Spleen (tissue), 13 donors: ENCODE data around the gene ZIC5. TPM values are rescaled to one million over a fixed set of nuclear protein-coding genes. Genes with fewer than 3 reads are reported as not detected.

Source experiments
- DNase-seq: peaks from one replicate; pipeline ENCODE4 v3.0.0-alpha.2; 2020
- H3K27ac ChIP-seq, 8 donors: fragments of 200-600 bp; sonication (generic) in 7 of 8; 1 replicate in 4 of 8; 2 replicates in 4 of 8; pipeline versions ENCODE4 v1.5.0 to v1.8.0; 2016 to 2021; ENCODE audit warnings: inconsistent platforms in 4 of 8, mild to moderate bottlenecking in 4 of 8, moderate library complexity in 1 of 8
- H3K27me3 ChIP-seq, 7 donors: fragments of 200-600 bp; sonication (generic) in 6 of 7; replicated peaks in 1 of 7; 1 replicate in 4 of 7; 2 replicates in 3 of 7; pipeline versions ENCODE4 v1.5.0 to v1.8.0; 2016 to 2021; ENCODE audit warnings: inconsistent platforms in 3 of 7, mild to moderate bottlenecking in 1 of 7
- H3K36me3 ChIP-seq, 6 donors: fragments of 200-600 bp; sonication (generic) in 5 of 6; 1 replicate in 4 of 6; 2 replicates in 2 of 6; pipeline versions ENCODE4 v1.5.0 to v1.8.0; 2016 to 2021; ENCODE audit warnings: inconsistent platforms in 2 of 6
- H3K4me1 ChIP-seq, 6 donors: fragments of 200-600 bp; sonication (generic) in 5 of 6; 1 replicate in 3 of 6; 2 replicates in 3 of 6; pipeline versions ENCODE4 v1.5.0 to v1.8.0; 2016 to 2021; ENCODE audit warnings: inconsistent platforms in 3 of 6
- H3K4me3 ChIP-seq, 8 donors: fragments of 200-600 bp; sonication (generic) in 7 of 8; 1 replicate in 4 of 8; 2 replicates in 4 of 8; pipeline versions ENCODE4 v1.5.0 to v1.8.0; 2016 to 2021; ENCODE audit warnings: inconsistent platforms in 4 of 8, mild to moderate bottlenecking in 4 of 8, moderate library complexity in 2 of 8
- H3K9me3 ChIP-seq, 8 donors: fragments of 200-600 bp; sonication (generic) in 7 of 8; 1 replicate in 4 of 8; 2 replicates in 4 of 8; pipeline versions ENCODE4 v1.5.0 to v1.8.0; 2016 to 2021; ENCODE audit warnings: inconsistent platforms in 4 of 8
- POLR2A ChIP-seq, 3 donors: fragments of 450-650 bp; IDR thresholded peaks; one replicate each; pipeline ENCODE4 v1.5.1; 2017; ENCODE audit warnings: antibody characterized with exemption in 3 of 3, mild to moderate bottlenecking in 1 of 3
- POLR2AphosphoS5 ChIP-seq, 3 donors: sonication (generic); formaldehyde crosslinking; IDR thresholded peaks; one replicate each; pipeline ENCODE4 v1.5.1; 2017; ENCODE audit warnings: antibody characterized with exemption in 3 of 3
- WGBS, 5 donors: extraction: QIAGEN DNeasy Blood & Tissue Kit in 3 of 5; methylation state at CpG; one replicate each; pipeline versions ENCODE4 v1.1.5 to v1.1.7; 2013 to 2018; 5-methylcytosine and 5-hydroxymethylcytosine counted together
- intact Hi-C: fragments of 100-400 bp; cut with DNase I; formaldehyde crosslinking; loops from one replicate; pipeline ENCODE4 v1.15.0; 2023; ENCODE audit warnings: low total_unique reads
- long read RNA-seq, 2 donors: transcript quantifications; one replicate each; lab custom pipeline, GENCODE V29; 2026
- polyA plus RNA-seq, 3 donors: library from polyadenylated mRNA; stranded (reverse); fragments of 200-250 nt; gene quantifications; one replicate each; pipeline ENCODE4 v1.2.1, GENCODE V29; 2013
- total RNA-seq, 7 donors: library from RNA; depleted of rRNA in 3 of 7; stranded (reverse); fragments of >200 nt in 3 of 7; fragmentation: NEBNext Ultra II Directional in 4 of 7; extraction: Animal tissue kit (Norgen Biotek cat#: 25700) in 4 of 7; gene quantifications; one replicate each; pipeline versions ENCODE4 v1.1.0 to v1.2.1, GENCODE V29; 2016 to 2021
- TF ChIP-seq, protein P1 (sequence below), 11 experiments: fragments of 200-600 bp in 7 of 11; fragments of 450-650 bp in 4 of 11; sonication (generic) in 4 of 11; IDR thresholded peaks in 8 of 11; conservative IDR thresholded peaks in 3 of 11; 1 replicate in 7 of 11; 2 replicates in 4 of 11; pipeline versions ENCODE4 v1.4.0 to v1.8.0; 2016 to 2021; ENCODE audit warnings: antibody characterized with exemption in 11 of 11, inconsistent platforms in 4 of 11, mild to moderate bottlenecking in 1 of 11
- donor health status: healthy with polysubstance abuse.
- donor health status: DM: no; HTN: no; CAD: no; lungs with moderate emphysema.
- donor health status: DM: no; HTN: no; CAD: no.
- donor health status: Bipolar disorder and iron deficiency.
- donor health status: healthy.
- donor health status: DM: no; HTN: no; CAD: no.
- donor health status: DM: yes; HTN: yes; CAD: no.

ZIC5 gene
- not detected for total RNA-seq
- not detected for polyA plus RNA-seq
- long read RNA-seq, donor 1, result 0 reads
- long read RNA-seq, donor 2, result 0 reads

DNA sequence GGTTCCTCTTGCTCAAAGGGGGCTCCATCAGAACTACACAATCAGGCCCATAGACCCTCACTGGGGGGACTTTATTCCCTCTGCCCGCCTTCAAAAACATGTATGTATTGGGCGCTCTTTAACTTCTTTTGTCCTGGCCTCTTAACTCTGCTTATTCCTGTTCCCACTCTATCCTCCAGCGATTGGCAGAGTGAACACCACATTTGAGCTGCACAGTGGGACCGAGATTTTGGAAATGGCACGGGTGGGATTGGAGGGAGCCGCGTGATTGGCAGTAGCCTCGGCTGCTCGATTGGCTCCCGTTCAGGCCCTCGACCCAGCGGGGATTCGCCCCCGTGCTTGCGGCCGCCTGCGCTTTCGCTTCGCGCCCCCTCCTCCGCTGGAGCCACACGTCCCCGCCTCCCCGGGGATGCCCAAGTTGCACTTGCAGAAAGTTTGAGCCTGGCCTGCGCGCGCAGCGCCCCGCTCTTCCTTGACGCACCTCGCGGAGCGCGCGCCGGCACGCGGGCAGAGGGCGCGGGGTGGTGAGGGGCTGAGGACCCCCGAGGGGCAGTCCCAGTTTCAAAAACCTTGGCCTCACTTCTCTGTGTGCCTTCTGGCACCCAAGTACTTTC lies at the start of gene ZIC5:
ZIC5 (minus strand) TSS at position 192 of the 614 bp plus-strand sequence; CDS start at position 28, 164 bp downstream.
- H3K4me3 ChIP-seq, result peak within 1 kb of the TSS in 5 of 8 donors; percentile 19 to 66 (median 33)

DNA sequence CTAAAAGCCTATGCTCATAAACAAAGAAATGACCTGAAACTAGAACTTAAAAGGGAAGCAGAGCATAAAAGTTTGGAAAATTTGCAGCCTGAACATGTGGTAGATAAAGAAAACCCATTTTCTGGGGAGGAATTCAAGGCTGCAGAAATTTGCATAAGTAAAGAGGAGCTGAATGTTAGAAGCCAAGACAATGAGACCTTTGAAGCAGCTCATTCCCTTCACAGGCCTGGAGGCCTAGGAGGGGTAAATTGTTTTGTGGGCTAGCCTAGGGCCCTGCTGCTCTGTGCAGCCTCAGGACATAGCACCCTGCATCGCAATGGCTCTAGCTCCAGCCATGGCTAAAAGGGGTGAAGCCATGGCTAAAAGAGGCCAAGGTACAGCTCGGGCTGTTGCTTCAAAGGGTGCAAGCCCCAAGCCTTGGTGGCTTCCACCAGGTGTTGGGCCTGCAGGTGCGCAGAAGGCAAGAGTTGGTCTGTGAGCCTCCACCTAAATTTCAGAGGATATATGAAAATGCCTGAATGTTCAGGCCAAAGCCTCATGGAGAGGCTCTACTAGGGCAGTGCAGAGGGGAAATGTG lies 48.3 kb upstream of the ZIC5 start:
- Histone ChIP-seq H3K27ac (no peak overlapping the region), H3K4me3 (no peak overlapping the region), H3K4me1 (no peaks in the 10 kb centered on the region), H3K9me3 (no peaks in the 10 kb centered on the region), H3K36me3 (no peaks in the 10 kb centered on the region), H3K27me3 (peaks cover 0 to 7% (median 0%) of the 10 kb centered on the region in 7 donors)
- 89 to 95% (median 93%) methylated on average over 2 to 3 of the region's 3 CpGs for WGBS, 5 donors
- intact Hi-C loops, result no loop called here
- TF ChIP-seq POLR2A (IDR thresholded peaks at IDR 0.05) (no peak), POLR2AphosphoS5 (IDR thresholded peaks at IDR 0.05) (no peak)
- TF ChIP-seq, protein P1, sequence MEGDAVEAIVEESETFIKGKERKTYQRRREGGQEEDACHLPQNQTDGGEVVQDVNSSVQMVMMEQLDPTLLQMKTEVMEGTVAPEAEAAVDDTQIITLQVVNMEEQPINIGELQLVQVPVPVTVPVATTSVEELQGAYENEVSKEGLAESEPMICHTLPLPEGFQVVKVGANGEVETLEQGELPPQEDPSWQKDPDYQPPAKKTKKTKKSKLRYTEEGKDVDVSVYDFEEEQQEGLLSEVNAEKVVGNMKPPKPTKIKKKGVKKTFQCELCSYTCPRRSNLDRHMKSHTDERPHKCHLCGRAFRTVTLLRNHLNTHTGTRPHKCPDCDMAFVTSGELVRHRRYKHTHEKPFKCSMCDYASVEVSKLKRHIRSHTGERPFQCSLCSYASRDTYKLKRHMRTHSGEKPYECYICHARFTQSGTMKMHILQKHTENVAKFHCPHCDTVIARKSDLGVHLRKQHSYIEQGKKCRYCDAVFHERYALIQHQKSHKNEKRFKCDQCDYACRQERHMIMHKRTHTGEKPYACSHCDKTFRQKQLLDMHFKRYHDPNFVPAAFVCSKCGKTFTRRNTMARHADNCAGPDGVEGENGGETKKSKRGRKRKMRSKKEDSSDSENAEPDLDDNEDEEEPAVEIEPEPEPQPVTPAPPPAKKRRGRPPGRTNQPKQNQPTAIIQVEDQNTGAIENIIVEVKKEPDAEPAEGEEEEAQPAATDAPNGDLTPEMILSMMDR (IDR thresholded peaks at IDR 0.05 in 8 of 11, conservative IDR thresholded peaks at IDR 0.05 in 3 of 11), result no peak
- no peak for DNase-seq

More for the DNA sequence above, at the start of gene ZIC5:
- H3K9me3 ChIP-seq, result peaks cover 0 to 55% (median 0%) of the 10 kb centered on the region in 8 donors
- intact Hi-C loops, result no loop called here
- H3K27me3 ChIP-seq, result peaks cover 47 to 100% (median 97%) of the 10 kb centered on the region in 7 donors
- 7 to 18% (median 10%) methylated on average over 36 to 41 of the region's 41 CpGs for WGBS, 5 donors
- no peak for DNase-seq
- H3K4me1 ChIP-seq, result peaks cover 25 to 40% (median 36%) of the 10 kb centered on the region in 6 donors
- H3K36me3 ChIP-seq, result no peaks in the 10 kb centered on the region
- no peak within 1 kb of the TSS for H3K27ac ChIP-seq
- TF ChIP-seq POLR2A (IDR thresholded peaks at IDR 0.05) (no peak), POLR2AphosphoS5 (IDR thresholded peaks at IDR 0.05) (no peak)
- TF ChIP-seq, protein P1 (IDR thresholded peaks at IDR 0.05 in 8 of 11, conservative IDR thresholded peaks at IDR 0.05 in 3 of 11), result no peak

DNA sequence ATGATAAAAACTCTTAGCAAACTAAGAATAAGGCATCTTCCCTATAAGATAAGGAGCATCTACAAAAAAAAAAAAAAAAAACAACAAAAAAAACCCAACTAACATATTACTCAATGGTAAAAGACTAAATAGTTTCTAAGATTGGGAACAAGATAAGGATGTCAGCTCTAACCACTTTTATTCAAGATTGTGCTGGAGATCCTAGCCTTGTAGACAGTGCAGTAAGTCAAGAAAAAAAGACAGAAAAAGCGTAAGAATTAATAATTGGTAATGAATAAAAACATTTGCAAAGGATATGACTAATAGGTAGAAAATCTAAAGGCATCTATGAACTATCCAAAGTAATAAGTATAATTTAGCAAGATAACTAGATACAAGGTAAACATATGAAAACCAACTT lies 43.1 kb upstream of the ZIC5 start:
- DNase-seq, result no peak
- Histone ChIP-seq H3K27ac (no peak overlapping the region), H3K9me3 (no peaks in the 10 kb centered on the region), H3K36me3 (no peaks in the 10 kb centered on the region), H3K4me3 (no peak overlapping the region), H3K4me1 (no peaks in the 10 kb centered on the region), H3K27me3 (peaks cover 0 to 46% (median 0%) of the 10 kb centered on the region in 7 donors)
- intact Hi-C loops, result no loop called here
- TF ChIP-seq POLR2AphosphoS5 (IDR thresholded peaks at IDR 0.05), result no peak
- WGBS, 5 donors, result 86 to 100% (median 94%) methylated on average over 1 of the region's 1 CpG

DNA sequence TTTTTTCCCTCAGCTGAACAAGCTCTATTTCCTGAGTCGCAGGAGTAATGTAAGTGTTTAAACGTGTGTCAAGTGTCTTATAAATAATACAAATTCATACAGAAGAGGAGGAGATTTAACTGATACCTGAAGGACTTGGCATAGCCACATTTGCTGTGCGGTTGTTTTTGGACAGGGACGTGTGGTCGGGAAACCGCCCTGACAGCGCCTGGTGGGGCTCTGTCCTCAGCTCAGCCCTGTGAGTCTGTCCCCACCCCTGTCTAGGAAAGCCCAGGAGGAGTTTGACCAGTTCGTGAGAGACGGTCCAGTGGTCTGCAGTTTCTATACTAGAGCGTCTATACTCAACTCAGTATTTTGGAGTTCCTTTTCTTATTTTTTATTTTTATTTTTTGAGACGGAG lies 26.7 kb upstream of the ZIC5 start:
- Histone ChIP-seq H3K36me3 (no peaks in the 10 kb centered on the region), H3K9me3 (peaks cover 0 to 27% (median 0%) of the 10 kb centered on the region in 8 donors), H3K27me3 (peaks cover 11 to 100% (median 73%) of the 10 kb centered on the region in 7 donors), H3K4me3 (no peak overlapping the region), H3K4me1 (peaks cover 0 to 15% (median 5%) of the 10 kb centered on the region in 6 donors), H3K27ac (no peak overlapping the region)
- no peak for DNase-seq
- WGBS, 5 donors, result 80 to 89% (median 86%) methylated on average over 11 of the region's 11 CpGs
- TF ChIP-seq, protein P1 (IDR thresholded peaks at IDR 0.05 in 8 of 11, conservative IDR thresholded peaks at IDR 0.05 in 3 of 11), result no peak
- TF ChIP-seq POLR2A (IDR thresholded peaks at IDR 0.05) (no peak), POLR2AphosphoS5 (IDR thresholded peaks at IDR 0.05) (no peak)
- intact Hi-C loops, result no loop called here
